GM10266 (cell line): ENCODE data around the gene GPI.
"Not testable (repeated sequence)": the region's sequence is repeated elsewhere in the genome, so short reads cannot be mapped to it uniquely, and the experiment has no call there.

Source experiments
- DNase-seq: peaks from one replicate; pipeline ENCODE4 v3.0.0; 2012; ENCODE audit errors: extremely low spot score
- TF ChIP-seq, protein P1 (sequence below): IDR thresholded peaks from 2 replicates; pipeline ENCODE4 v1.5.1; 2012; ENCODE audit warnings: mild to moderate bottlenecking, low read depth; ENCODE audit not compliant: control insufficient read depth, insufficient read depth; ENCODE audit errors: missing control alignments

The GPI gene

GRCh38 chr19:34367624-34367957, 2.6 kb downstream of the GPI start:
- TF ChIP-seq, protein P1, sequence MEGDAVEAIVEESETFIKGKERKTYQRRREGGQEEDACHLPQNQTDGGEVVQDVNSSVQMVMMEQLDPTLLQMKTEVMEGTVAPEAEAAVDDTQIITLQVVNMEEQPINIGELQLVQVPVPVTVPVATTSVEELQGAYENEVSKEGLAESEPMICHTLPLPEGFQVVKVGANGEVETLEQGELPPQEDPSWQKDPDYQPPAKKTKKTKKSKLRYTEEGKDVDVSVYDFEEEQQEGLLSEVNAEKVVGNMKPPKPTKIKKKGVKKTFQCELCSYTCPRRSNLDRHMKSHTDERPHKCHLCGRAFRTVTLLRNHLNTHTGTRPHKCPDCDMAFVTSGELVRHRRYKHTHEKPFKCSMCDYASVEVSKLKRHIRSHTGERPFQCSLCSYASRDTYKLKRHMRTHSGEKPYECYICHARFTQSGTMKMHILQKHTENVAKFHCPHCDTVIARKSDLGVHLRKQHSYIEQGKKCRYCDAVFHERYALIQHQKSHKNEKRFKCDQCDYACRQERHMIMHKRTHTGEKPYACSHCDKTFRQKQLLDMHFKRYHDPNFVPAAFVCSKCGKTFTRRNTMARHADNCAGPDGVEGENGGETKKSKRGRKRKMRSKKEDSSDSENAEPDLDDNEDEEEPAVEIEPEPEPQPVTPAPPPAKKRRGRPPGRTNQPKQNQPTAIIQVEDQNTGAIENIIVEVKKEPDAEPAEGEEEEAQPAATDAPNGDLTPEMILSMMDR = no peak
- no peak for DNase-seq

DNA sequence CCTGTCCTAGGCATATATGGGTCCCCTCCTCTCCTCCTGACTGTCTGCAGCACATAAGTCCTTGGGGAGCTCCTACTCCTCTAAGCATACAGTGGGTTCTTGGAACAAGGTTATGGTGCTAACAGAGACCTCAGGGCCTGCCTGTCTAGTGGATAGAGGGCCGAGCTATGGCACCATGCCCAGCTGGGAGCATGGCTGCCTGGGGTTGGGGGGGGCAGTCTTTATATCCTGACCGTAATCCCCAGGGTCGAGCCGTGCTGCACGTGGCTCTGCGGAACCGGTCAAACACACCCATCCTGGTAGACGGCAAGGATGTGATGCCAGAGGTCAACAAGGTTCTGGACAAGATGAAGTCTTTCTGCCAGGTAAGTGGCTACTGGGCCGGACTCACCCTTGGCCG, 3.3 kb downstream of the GPI start:
- DNase-seq = no peak
- TF ChIP-seq, protein P1 = no peak

DNA sequence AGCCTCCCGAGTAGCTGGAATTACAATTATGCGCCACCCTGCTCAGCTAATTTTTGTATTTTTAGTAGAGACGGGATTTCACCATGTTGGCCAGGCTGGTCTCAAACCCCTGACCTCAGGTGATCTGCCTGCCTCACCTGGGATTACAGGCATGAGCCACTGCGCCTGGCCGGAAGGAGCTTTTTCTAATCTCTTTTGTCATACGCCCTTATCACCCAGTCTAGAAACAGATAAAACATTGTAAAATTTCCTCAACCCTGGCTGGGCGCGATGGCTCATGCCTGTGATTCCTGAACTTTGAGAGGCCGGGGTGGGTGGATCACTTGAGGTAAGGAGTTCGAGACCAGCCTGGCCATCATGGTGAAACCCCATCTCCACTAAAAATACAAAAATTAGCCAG, 4.2 kb downstream of the GPI start:
- DNase-seq = not testable (repeated sequence)

- DNase-seq = no peak
- TF ChIP-seq, protein P1 = no peak
Observed at GRCh38 chr19:34370117-34370516, 5.1 kb downstream of the GPI start.

DNA sequence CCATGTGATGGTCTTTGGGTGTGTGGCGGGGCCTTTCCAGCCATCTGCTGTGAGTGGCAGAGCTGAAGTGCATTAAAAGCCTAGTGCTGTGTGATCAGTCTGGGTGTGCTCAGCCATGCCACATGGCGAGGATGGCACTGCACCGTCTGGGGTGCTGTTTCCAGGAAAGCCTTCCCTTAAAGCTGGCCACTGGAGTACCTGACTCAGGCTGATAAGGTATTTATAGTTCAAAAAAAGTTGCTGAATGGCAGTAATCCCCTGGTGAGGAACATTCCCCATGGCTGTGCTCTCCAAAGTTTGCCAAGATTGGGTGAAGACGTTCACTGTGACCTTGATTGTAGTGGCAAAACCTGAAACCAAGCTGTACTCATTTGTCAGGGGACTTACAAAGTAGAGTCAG, 6.0 kb downstream of the GPI start:
- TF ChIP-seq, protein P1 = no peak
- no peak for DNase-seq

DNA sequence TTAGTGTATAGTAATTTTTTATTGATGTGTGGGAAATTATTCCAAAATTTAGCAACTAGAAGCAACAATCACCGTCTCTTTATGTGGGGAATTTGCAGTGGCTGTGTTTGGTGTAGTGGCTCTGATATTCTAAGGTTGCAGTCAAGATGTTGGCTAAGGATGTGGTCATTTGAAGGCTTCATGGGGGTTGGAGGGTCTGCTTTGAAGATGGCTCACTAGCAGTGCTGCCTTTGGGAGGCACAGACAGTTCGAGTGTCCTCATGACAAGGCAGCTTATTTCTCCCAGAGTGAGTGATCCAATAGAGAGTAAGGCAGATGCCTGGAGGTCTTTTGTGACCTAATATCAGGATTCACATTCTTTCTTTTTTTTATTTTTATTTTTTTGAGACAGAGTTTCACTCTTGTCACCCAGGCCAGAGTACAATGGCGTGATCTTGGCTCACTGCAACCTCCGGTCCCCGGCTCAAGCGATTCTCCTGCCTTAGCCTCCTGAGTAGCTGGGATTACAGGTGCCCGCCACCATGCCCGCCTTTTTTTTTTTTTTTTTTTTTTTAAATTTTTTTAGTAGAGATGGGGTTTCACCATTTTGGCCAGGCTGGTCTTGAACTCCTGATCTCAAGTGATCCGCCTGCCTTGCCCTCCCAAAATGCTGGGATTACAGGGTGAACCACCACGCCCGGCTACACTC, 8.7 kb downstream of the GPI start:
- no peak for DNase-seq
- TF ChIP-seq, protein P1 = no peak

DNA sequence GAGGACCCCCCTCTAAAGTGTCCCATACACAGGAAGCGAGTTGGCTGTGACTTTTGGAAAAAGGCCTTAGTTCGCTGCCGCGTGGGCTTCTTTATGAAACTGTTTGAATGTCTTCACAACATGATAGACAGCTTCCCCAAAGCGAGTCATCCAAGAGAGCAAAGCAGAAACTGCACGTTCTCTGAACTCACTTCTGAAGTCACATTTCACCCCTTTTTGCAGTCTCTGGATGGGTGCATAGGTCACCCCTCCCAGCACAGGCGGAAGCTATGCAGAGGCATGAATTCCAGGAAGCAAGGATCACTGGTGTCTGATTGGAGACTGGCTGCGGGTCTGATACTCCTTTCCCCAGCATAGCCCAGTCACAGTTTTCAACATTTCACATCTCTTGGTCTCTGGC, 10.6 kb downstream of the GPI start:
- DNase-seq = no peak
- TF ChIP-seq, protein P1 = no peak
